ENCODE data around the gene CPE. TPM values are rescaled to one million over a fixed set of nuclear protein-coding genes. Genes with fewer than 3 reads are reported as not detected.
"Not testable (repeated sequence)": the region's sequence is repeated elsewhere in the genome, so short reads cannot be mapped to it uniquely, and the experiment has no call there.

CPE gene
- total RNA-seq, 1 donor from 2014 or later, result 63.6 TPM

- ATAC-seq (no peak), DNase-seq (no peak)
- no peaks in the 10 kb centered on the region for H3K27me3 ChIP-seq
- H3K9me3 ChIP-seq, result no peaks in the 10 kb centered on the region
- no peak overlapping the region for H3K27ac ChIP-seq
- no peaks in the 10 kb centered on the region for H3K36me3 ChIP-seq
- no peaks in the 10 kb centered on the region for H3K4me1 ChIP-seq
- intact Hi-C loops (cut with DNase I), result no loop called here
- no peak for TF ChIP-seq CTCF (IDR thresholded peaks at IDR 0.05)
- H3K4me3 ChIP-seq, result no peak overlapping the region
Observed at GRCh38 chr4:165440415-165441158, 61.8 kb downstream of the CPE start.

- Histone ChIP-seq H3K27ac (no peak overlapping the region), H3K9me3 (no peaks in the 10 kb centered on the region), H3K4me3 (no peak overlapping the region), H3K4me1 (no peaks in the 10 kb centered on the region), H3K27me3 (no peaks in the 10 kb centered on the region), H3K36me3 (no peaks in the 10 kb centered on the region)
- no peak for TF ChIP-seq CTCF (IDR thresholded peaks at IDR 0.05)
- intact Hi-C loops (cut with DNase I), result no loop called here
- no peak for DNase-seq
- no peak for ATAC-seq
Observed at GRCh38 chr4:165443276-165443675, 64.5 kb downstream of the CPE start.

GRCh38 chr4:165448700-165449099 is 69.9 kb downstream of the CPE start:
- H3K27ac ChIP-seq, result no peak overlapping the region
- no peak for TF ChIP-seq CTCF (IDR thresholded peaks at IDR 0.05)
- H3K9me3 ChIP-seq, result no peaks in the 10 kb centered on the region
- H3K36me3 ChIP-seq, result no peaks in the 10 kb centered on the region
- H3K4me3 ChIP-seq, result no peak overlapping the region
- H3K4me1 ChIP-seq, result no peaks in the 10 kb centered on the region
- no peaks in the 10 kb centered on the region for H3K27me3 ChIP-seq
- no peak for ATAC-seq
- intact Hi-C loops (cut with DNase I), result no loop called here
- no peak for DNase-seq

GRCh38 chr4:165449333-165449732 is 70.5 kb downstream of the CPE start:
- intact Hi-C loops (cut with DNase I), result no loop called here

GRCh38 chr4:165450871-165451270 is 72.1 kb downstream of the CPE start:
- TF ChIP-seq CTCF (IDR thresholded peaks at IDR 0.05), result no peak
- intact Hi-C loops (cut with DNase I), result no loop called here
- H3K36me3 ChIP-seq, result no peaks in the 10 kb centered on the region

More at GRCh38 chr4:165449333-165449732, 70.5 kb downstream of the CPE start:
- no peaks in the 10 kb centered on the region for H3K9me3 ChIP-seq
- H3K4me1 ChIP-seq, result no peaks in the 10 kb centered on the region
- no peak overlapping the region for H3K27ac ChIP-seq
- no peak for DNase-seq
- no peak for TF ChIP-seq CTCF (IDR thresholded peaks at IDR 0.05)
- H3K27me3 ChIP-seq, result no peaks in the 10 kb centered on the region
- H3K4me3 ChIP-seq, result no peak overlapping the region
- no peak for ATAC-seq
- no peaks in the 10 kb centered on the region for H3K36me3 ChIP-seq

GRCh38 chr4:165453140-165453539 is 74.3 kb downstream of the CPE start:
- ATAC-seq, result not testable (repeated sequence)

More at GRCh38 chr4:165450871-165451270, 72.1 kb downstream of the CPE start:
- H3K4me1 ChIP-seq, result no peaks in the 10 kb centered on the region
- no peaks in the 10 kb centered on the region for H3K9me3 ChIP-seq
- H3K27ac ChIP-seq, result no peak overlapping the region
- ATAC-seq (no peak), DNase-seq (no peak)
- no peaks in the 10 kb centered on the region for H3K27me3 ChIP-seq
- no peak overlapping the region for H3K4me3 ChIP-seq

More at GRCh38 chr4:165453140-165453539, 74.3 kb downstream of the CPE start:
- DNase-seq; H3K27me3 ChIP-seq; H3K36me3 ChIP-seq; H3K4me1 ChIP-seq; H3K27ac ChIP-seq; intact Hi-C loops (cut with DNase I); H3K4me3 ChIP-seq; H3K9me3 ChIP-seq: not testable (repeated sequence)
